OCI-LY3 (cell line): Measurements from ENCODE around the gene FAM219B.

Experiments used
- H2AFZ ChIP-seq: fragments of 200-600, 300-600 bp; shearing (Covaris generic); 2 replicates; pipeline ENCODE4 v1.6.0; 2014; ENCODE audit warnings: antibody characterized with exemption, low read depth, low read length
- H3K27ac ChIP-seq: fragments of 200-600, 300-600 bp; sonication (generic); 2 replicates; pipeline ENCODE4 v1.5.1; 2014; ENCODE audit warnings: mild to moderate bottlenecking, low read length, moderate library complexity, mixed read lengths
- H3K27me3 ChIP-seq: fragments of 200-600, 300-600 bp; sonication (generic); 2 replicates; pipeline ENCODE4 v1.6.1; 2014; ENCODE audit warnings: low read depth, low read length, mixed read lengths
- H3K36me3 ChIP-seq: fragments of 200-600, 300-600 bp; sonication (generic); replicated peaks from 2 replicates; pipeline ENCODE3; 2014; ENCODE audit warnings: low read depth, low read length, mixed read lengths
- H3K4me1 ChIP-seq: fragments of 300-600, 200-600 bp; sonication (generic); 2 replicates; pipeline ENCODE4 v1.6.1; 2014; ENCODE audit warnings: low read length, mixed read lengths
- H3K4me2 ChIP-seq: fragments of 200-600, 300-600 bp; sonication (generic); 2 replicates; pipeline ENCODE4 v1.6.1; 2014; ENCODE audit warnings: low read length, mixed read lengths
- H3K4me3 ChIP-seq: fragments of 300-600, 200-600 bp; sonication (generic); 2 replicates; pipeline ENCODE4 v1.5.1; 2014; ENCODE audit warnings: antibody characterized with exemption, mild to moderate bottlenecking, low read length, moderate library complexity
- H3K79me2 ChIP-seq: fragments of 300-600, 200-600 bp; shearing (Covaris generic); 2 replicates; pipeline ENCODE4 v1.6.1; 2014; ENCODE audit warnings: mild to moderate bottlenecking, low read length, mixed read lengths
- H3K9ac ChIP-seq: fragments of 300-600, 200-600 bp; shearing (Covaris generic); 2 replicates; pipeline ENCODE4 v1.6.0; 2014; ENCODE audit warnings: mild to moderate bottlenecking, low read length, moderate library complexity
- H3K9me3 ChIP-seq: fragments of 200-600, 300-600 bp; shearing (Covaris generic); 2 replicates; pipeline ENCODE4 v1.6.1; 2014; ENCODE audit warnings: low read length, mixed read lengths; ENCODE audit not compliant: insufficient read depth
- H4K20me1 ChIP-seq: fragments of 200-600, 300-600 bp; sonication (generic); 2 replicates; pipeline ENCODE4 v1.6.1; 2016; ENCODE audit warnings: low read length, mixed read lengths; ENCODE audit not compliant: insufficient read depth
- CTCF ChIP-seq: fragments of 200-600, 300-600 bp; sonication (generic); IDR thresholded peaks from 2 replicates; pipeline ENCODE4 v1.5.1; 2014; ENCODE audit warnings: antibody characterized with exemption, low read length, low read depth
- EZH2phosphoT487 ChIP-seq: fragments of 200-600 bp; shearing (Covaris generic); IDR thresholded peaks from 2 replicates; pipeline ENCODE4 v1.6.1; 2018; ENCODE audit warnings: antibody characterized with exemption, mixed run types, low read depth

The FAM219B gene

GRCh38 chr15:74864296-74864695 lies 42.4 kb downstream of the FAM219B start:
- no peak for TF ChIP-seq CTCF
- no peak for TF ChIP-seq EZH2phosphoT487
- H3K4me3 ChIP-seq, result no peak overlapping the region
- no peak overlapping the region for H3K27ac ChIP-seq
- peaks cover 23% of the 10 kb centered on the region for H4K20me1 ChIP-seq
- peaks cover 11% of the 10 kb centered on the region; the same call in 1 of the 2 replicates for H3K9me3 ChIP-seq
- no peak overlapping the region for H2AFZ ChIP-seq
- H3K4me1 ChIP-seq, result peaks cover 51% of the 10 kb centered on the region
- H3K9ac ChIP-seq, result no peak overlapping the region
- H3K27me3 ChIP-seq, result no peaks in the 10 kb centered on the region
- H3K4me2 ChIP-seq, result no peak overlapping the region
- H3K79me2 ChIP-seq, result peaks cover 96% of the 10 kb centered on the region
- H3K36me3 ChIP-seq, result peaks cover 45% of the 10 kb centered on the region

- Histone ChIP-seq H4K20me1 (peaks cover 23% of the 10 kb centered on the region), H3K9me3 (peaks cover 11% of the 10 kb centered on the region; the same call in 1 of the 2 replicates), H2AFZ (no peak overlapping the region), H3K79me2 (peaks cover 96% of the 10 kb centered on the region), H3K4me2 (no peak overlapping the region), H3K9ac (no peak overlapping the region), H3K27ac (peak overlapping the region; percentile 51), H3K27me3 (no peaks in the 10 kb centered on the region), H3K36me3 (peaks cover 37% of the 10 kb centered on the region), H3K4me3 (no peak overlapping the region), H3K4me1 (peaks cover 51% of the 10 kb centered on the region)
- TF ChIP-seq EZH2phosphoT487, result no peak
- TF ChIP-seq CTCF, result no peak
These were observed 43.2 kb downstream of the FAM219B start for GRCh38 chr15:74863239-74864056.

GRCh38 chr15:74858369-74858740 lies 48.3 kb downstream of the FAM219B start:
- no peaks in the 10 kb centered on the region for H3K27me3 ChIP-seq
- peaks cover 70% of the 10 kb centered on the region for H3K4me1 ChIP-seq
- H4K20me1 ChIP-seq, result 0 out of 2 replicates have a peak, but pooled peaks cover under 1% of the 10 kb centered on the region
- H2AFZ ChIP-seq, result no peak overlapping the region
- peak overlapping the region; percentile 34; the same call in 1 of the 2 replicates for H3K4me3 ChIP-seq
- peaks cover 92% of the 10 kb centered on the region for H3K79me2 ChIP-seq
- peak overlapping the region; percentile 95 for H3K27ac ChIP-seq
- H3K4me2 ChIP-seq, result peak overlapping the region; percentile 71
- TF ChIP-seq CTCF, result no peak
- no peak for TF ChIP-seq EZH2phosphoT487
- H3K9ac ChIP-seq, result peak overlapping the region; percentile 73
- H3K9me3 ChIP-seq, result no peaks in the 10 kb centered on the region
- peaks cover 14% of the 10 kb centered on the region for H3K36me3 ChIP-seq

- Histone ChIP-seq H3K36me3 (peaks cover 20% of the 10 kb centered on the region), H3K4me3 (peak overlapping the region; percentile 34), H3K9ac (peak overlapping the region; percentile 73), H4K20me1 (no peaks in the 10 kb centered on the region), H3K4me1 (peaks cover 74% of the 10 kb centered on the region), H3K27me3 (no peaks in the 10 kb centered on the region), H2AFZ (no peak overlapping the region), H3K27ac (peak overlapping the region; percentile 95), H3K9me3 (no peaks in the 10 kb centered on the region), H3K79me2 (peaks cover 92% of the 10 kb centered on the region), H3K4me2 (peak overlapping the region; percentile 71)
- no peak for TF ChIP-seq CTCF
- TF ChIP-seq EZH2phosphoT487, result no peak
These were observed 48.8 kb downstream of the FAM219B start for GRCh38 chr15:74857671-74858368.
